ENCODE data around the gene SF3B2. TPM values are rescaled to one million over a fixed set of nuclear protein-coding genes. Genes with fewer than 3 reads are reported as not detected.
A peak's percentile ranks its signal among the peaks of the same experiment; 100 is the strongest.

SF3B2 gene
- polyA plus RNA-seq, 1 of the 3 experiments (the other 2 are of a cell fraction), result 128 TPM

DNA sequence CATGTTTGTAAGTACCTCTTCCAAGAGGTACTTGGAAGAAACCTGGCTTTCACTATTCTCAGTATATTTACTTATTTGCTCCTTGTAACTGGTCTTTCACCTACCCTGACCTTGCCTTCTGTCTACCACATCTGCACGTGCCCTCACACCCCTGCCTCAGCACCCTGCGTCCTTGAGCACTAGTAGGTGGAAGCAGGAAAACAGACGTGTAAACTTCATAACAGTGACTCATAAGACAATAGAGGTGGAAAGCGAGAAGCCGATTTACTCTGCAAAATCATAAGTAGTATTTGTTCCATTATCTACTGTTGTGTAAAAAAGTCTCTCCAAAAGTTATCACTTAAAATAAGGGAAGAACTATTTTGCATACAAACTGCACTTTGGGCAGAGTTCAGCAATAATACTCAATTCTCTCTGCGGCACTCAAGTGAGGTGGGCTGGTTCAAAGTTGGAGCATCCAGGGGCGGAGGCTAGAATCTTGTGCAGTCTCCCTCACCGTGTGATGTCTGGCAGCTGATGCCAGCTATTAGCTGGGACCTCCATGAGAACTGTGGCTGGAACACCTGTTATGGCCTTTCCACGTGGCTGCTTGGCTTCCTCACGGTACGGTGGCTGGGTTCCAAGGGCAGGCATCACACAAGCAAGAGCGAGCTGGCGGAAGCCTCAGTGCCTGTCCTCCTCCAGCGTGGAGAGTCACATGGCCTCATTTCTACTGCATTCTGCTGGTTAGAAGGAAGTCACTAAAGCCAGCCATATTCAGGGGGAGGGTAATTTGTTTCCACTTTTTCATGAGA lies 48.3 kb downstream of the SF3B2 start:
- Histone ChIP-seq H3K27me3 (ENCODE audit: insufficient read depth) (no peaks in the 10 kb centered on the region), H3K9me2 (no peaks in the 10 kb centered on the region), H3K9me3 (no peaks in the 10 kb centered on the region), H3K4me2 (no peak overlapping the region), H3K79me2 (ENCODE audit: insufficient read depth) (peaks cover 99% of the 10 kb centered on the region), H3K4me3 (ENCODE audit: low read depth in 2 of 2, low read length in 1 of 2) (no peak overlapping the region), H4K20me1 (ENCODE audit: insufficient read depth) (peaks cover 4% of the 10 kb centered on the region; the same call in 1 of the 2 replicates), H3K4me1 (ENCODE audit: control insufficient read depth in 1 of 2, insufficient read depth in 2 of 2, low read depth in 1 of 2, low read length in 1 of 2) (peaks cover 10 to 11% of the 10 kb centered on the region in 2 experiments; a peak in 3 of 4 replicates), H3K36me3 (replicated peaks in 1 of 2; ENCODE audit: control insufficient read depth in 1 of 2, insufficient read depth in 2 of 2, low read length in 1 of 2) (no peaks in the 10 kb centered on the region), H3F3A (replicated peaks; ENCODE audit: insufficient read depth) (peaks cover 2% of the 10 kb centered on the region), H3K9ac (no peak overlapping the region), H3K27ac (ENCODE audit: low read depth in 2 of 2, low read length in 1 of 2) (peak overlapping the region; percentile 5 to 45; a peak in 2 of 4 replicates), H2AFZ (ENCODE audit: low read depth) (no peak overlapping the region)
- ChIA-PET POLR2A (no interaction called here), CTCF (interaction anchor here (1.7 kb wide), 1 partner anchor 18 kb away, joined by 5 read pairs; no protein-coding TSS in a partner anchor)
- TF ChIP-seq, protein P1, sequence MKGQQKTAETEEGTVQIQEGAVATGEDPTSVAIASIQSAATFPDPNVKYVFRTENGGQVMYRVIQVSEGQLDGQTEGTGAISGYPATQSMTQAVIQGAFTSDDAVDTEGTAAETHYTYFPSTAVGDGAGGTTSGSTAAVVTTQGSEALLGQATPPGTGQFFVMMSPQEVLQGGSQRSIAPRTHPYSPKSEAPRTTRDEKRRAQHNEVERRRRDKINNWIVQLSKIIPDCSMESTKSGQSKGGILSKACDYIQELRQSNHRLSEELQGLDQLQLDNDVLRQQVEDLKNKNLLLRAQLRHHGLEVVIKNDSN (IDR thresholded peaks at IDR 0.05; ENCODE audit: borderline replicate concordance, low read depth), result peak; percentile 61; the same call in 1 of the 2 replicates
- no peak for TF ChIP-seq CHD2 (IDR thresholded peaks at IDR 0.05; ENCODE audit: low read length, partially characterized antibody)
- TF ChIP-seq, protein P2, sequence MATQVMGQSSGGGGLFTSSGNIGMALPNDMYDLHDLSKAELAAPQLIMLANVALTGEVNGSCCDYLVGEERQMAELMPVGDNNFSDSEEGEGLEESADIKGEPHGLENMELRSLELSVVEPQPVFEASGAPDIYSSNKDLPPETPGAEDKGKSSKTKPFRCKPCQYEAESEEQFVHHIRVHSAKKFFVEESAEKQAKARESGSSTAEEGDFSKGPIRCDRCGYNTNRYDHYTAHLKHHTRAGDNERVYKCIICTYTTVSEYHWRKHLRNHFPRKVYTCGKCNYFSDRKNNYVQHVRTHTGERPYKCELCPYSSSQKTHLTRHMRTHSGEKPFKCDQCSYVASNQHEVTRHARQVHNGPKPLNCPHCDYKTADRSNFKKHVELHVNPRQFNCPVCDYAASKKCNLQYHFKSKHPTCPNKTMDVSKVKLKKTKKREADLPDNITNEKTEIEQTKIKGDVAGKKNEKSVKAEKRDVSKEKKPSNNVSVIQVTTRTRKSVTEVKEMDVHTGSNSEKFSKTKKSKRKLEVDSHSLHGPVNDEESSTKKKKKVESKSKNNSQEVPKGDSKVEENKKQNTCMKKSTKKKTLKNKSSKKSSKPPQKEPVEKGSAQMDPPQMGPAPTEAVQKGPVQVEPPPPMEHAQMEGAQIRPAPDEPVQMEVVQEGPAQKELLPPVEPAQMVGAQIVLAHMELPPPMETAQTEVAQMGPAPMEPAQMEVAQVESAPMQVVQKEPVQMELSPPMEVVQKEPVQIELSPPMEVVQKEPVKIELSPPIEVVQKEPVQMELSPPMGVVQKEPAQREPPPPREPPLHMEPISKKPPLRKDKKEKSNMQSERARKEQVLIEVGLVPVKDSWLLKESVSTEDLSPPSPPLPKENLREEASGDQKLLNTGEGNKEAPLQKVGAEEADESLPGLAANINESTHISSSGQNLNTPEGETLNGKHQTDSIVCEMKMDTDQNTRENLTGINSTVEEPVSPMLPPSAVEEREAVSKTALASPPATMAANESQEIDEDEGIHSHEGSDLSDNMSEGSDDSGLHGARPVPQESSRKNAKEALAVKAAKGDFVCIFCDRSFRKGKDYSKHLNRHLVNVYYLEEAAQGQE (IDR thresholded peaks at IDR 0.05; ENCODE audit: low read depth, low read length), result no peak
- TF ChIP-seq, protein P3, sequence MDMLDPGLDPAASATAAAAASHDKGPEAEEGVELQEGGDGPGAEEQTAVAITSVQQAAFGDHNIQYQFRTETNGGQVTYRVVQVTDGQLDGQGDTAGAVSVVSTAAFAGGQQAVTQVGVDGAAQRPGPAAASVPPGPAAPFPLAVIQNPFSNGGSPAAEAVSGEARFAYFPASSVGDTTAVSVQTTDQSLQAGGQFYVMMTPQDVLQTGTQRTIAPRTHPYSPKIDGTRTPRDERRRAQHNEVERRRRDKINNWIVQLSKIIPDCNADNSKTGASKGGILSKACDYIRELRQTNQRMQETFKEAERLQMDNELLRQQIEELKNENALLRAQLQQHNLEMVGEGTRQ (IDR thresholded peaks at IDR 0.05; ENCODE audit: borderline replicate concordance, low read depth, low read length), result no peak; the same call in 1 of the 2 replicates
- no peak for TF ChIP-seq SMC3 (IDR thresholded peaks at IDR 0.05; ENCODE audit: low read depth, low read length)
- no peak for TF ChIP-seq FOXM1 (IDR thresholded peaks at IDR 0.05; ENCODE audit: low read depth)
- no peak for TF ChIP-seq POLR2AphosphoS5 (IDR thresholded peaks at IDR 0.05; ENCODE audit: low read depth, low read length)
- TF ChIP-seq, protein P4, sequence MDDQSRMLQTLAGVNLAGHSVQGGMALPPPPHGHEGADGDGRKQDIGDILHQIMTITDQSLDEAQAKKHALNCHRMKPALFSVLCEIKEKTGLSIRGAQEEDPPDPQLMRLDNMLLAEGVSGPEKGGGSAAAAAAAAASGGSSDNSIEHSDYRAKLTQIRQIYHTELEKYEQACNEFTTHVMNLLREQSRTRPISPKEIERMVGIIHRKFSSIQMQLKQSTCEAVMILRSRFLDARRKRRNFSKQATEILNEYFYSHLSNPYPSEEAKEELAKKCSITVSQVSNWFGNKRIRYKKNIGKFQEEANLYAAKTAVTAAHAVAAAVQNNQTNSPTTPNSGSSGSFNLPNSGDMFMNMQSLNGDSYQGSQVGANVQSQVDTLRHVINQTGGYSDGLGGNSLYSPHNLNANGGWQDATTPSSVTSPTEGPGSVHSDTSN (IDR thresholded peaks at IDR 0.05), result no peak
- TF ChIP-seq EZH2phosphoT487 (IDR thresholded peaks at IDR 0.05; ENCODE audit: borderline replicate concordance, low read depth), result no peak
- TF ChIP-seq, protein P5, sequence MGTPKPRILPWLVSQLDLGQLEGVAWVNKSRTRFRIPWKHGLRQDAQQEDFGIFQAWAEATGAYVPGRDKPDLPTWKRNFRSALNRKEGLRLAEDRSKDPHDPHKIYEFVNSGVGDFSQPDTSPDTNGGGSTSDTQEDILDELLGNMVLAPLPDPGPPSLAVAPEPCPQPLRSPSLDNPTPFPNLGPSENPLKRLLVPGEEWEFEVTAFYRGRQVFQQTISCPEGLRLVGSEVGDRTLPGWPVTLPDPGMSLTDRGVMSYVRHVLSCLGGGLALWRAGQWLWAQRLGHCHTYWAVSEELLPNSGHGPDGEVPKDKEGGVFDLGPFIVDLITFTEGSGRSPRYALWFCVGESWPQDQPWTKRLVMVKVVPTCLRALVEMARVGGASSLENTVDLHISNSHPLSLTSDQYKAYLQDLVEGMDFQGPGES (IDR thresholded peaks at IDR 0.05; ENCODE audit: low read depth, low read length), result no peak
- TF ChIP-seq EP300 (IDR thresholded peaks at IDR 0.05; ENCODE audit: borderline replicate concordance in 1 of 2, low read depth in 1 of 2, low read length in 1 of 2), result no peak
- TF ChIP-seq RXRA (IDR thresholded peaks at IDR 0.05; ENCODE audit: borderline replicate concordance, low read depth), result no peak
- TF ChIP-seq, protein P6, sequence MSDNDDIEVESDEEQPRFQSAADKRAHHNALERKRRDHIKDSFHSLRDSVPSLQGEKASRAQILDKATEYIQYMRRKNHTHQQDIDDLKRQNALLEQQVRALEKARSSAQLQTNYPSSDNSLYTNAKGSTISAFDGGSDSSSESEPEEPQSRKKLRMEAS (IDR thresholded peaks at IDR 0.05; ENCODE audit: low read depth), result peak; percentile 66
- TF ChIP-seq MXI1 (IDR thresholded peaks at IDR 0.05; ENCODE audit: low read depth, low read length), result peak; percentile 88
- TF ChIP-seq, protein P7, sequence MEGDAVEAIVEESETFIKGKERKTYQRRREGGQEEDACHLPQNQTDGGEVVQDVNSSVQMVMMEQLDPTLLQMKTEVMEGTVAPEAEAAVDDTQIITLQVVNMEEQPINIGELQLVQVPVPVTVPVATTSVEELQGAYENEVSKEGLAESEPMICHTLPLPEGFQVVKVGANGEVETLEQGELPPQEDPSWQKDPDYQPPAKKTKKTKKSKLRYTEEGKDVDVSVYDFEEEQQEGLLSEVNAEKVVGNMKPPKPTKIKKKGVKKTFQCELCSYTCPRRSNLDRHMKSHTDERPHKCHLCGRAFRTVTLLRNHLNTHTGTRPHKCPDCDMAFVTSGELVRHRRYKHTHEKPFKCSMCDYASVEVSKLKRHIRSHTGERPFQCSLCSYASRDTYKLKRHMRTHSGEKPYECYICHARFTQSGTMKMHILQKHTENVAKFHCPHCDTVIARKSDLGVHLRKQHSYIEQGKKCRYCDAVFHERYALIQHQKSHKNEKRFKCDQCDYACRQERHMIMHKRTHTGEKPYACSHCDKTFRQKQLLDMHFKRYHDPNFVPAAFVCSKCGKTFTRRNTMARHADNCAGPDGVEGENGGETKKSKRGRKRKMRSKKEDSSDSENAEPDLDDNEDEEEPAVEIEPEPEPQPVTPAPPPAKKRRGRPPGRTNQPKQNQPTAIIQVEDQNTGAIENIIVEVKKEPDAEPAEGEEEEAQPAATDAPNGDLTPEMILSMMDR (IDR thresholded peaks at IDR 0.05), result no peak
- no peak for TF ChIP-seq SIN3A (IDR thresholded peaks at IDR 0.05; ENCODE audit: borderline replicate concordance, low read depth, low read length)
- 58% methylated on average over 13 of the region's 14 CpGs for WGBS (ENCODE audit: low lambda C conversion rate)
- DNase-seq, result peak; percentile 32

All from SK-N-SH (cell line).